NCI-H526 (cell line): ENCODE results near the gene LRAT.
A peak's percentile ranks its signal among the peaks of the same experiment; 100 is the strongest.
"Not testable (repeated sequence)": the region's sequence is repeated elsewhere in the genome, so short reads cannot be mapped to it uniquely, and the experiment has no call there.

Experiments
- DNase-seq, 2 experiments: peaks; one replicate each; lab custom pipeline; 2025; lab: John Stamatoyannopoulos, UW

LRAT gene

DNA sequence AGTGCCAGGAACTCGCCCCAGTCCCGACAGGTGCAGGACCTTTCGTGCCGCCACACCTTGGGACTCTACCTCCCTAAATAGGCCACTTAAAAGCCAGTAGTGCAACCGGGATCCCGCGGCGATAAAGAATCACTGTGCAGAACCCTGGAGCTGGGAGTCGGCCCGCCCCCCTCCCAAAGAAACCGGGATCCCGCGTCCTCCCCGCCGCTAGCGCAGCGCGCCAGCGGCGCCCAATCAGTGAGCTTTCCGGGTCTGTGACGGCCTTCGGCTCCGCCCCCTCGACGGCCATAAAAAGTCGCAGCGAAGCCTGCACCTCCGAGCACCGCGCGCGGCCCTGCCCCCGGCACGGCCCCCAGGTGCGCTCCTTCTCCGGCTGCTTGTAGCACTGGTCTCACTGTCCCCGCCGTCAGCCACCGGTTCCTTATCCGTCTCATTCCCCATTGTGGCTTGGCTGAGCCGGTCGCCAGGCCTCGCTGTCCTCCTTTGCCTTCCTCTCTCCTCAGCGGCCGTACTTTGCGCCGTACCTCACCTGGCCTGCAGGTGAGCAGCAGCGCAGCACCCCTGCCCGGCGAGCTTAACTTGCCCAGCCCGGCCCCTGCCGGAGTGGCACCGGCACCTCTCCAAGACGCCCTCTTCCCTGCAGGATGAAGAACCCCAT lies at the start of gene LRAT:
LRAT (plus strand) TSS at position 318 of the 658 bp plus-strand sequence; CDS start at position 645, 327 bp downstream.
- peak; percentile 74 to 94 for DNase-seq

DNA sequence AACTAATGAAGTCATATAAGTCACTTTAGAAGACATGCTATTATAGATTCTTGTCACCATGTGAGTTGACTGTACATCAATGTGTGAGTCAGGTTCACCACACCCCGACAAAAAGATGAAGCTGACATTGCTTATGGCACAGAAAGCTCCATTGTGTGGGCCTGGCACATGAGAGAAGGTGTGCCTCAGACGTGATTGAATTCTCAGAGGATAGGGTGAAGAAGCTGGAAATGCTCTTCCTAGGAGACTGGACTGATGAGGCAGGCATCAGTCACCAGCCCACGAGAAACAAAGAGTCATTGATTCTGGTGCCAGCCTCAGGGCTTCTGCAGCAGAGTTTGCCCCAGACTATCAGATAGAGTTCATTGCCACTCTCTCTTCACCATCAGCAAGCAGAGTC lies 35.9 kb upstream of the LRAT start:
- peak in 1 of 2 experiments; percentile 7 for DNase-seq

DNA sequence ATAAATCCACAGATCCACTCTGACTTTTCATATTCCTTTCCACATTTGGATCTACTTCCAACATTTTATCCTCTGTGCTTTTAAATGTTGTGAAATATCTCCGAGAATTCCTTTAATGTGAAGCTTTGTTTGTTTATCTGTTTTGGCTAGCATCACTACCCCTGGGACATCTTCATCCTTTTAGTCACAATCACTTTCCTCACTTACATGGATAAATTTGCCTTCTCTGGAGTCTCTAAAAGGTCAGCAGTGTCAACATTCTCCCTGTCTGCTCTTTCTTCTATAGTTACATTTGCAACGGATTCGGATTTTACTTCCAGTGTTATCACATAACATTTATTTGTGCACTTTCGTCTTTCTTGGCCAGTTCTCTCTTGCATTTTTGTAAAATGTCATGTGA lies 34.2 kb upstream of the LRAT start:
- no peak for DNase-seq

DNA sequence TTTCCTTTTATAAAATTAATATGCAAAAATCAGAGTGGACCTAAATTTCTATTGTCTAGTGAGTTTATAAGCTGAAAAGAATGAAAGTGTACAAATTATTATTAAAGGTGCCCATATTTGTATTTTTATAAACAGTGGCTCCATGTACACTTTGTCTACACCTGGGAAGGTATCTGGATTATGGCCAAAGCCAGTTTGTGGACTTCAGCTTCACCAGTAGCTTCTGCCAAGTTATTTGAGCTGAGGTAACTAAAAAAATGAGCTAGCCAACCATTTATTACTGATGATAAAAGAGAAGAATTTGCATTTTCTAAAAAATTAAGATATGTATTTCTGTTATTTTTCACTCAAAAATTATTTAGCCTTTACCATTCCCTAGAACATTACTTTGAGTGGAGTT lies 32.3 kb upstream of the LRAT start:
- DNase-seq: no peak

DNA sequence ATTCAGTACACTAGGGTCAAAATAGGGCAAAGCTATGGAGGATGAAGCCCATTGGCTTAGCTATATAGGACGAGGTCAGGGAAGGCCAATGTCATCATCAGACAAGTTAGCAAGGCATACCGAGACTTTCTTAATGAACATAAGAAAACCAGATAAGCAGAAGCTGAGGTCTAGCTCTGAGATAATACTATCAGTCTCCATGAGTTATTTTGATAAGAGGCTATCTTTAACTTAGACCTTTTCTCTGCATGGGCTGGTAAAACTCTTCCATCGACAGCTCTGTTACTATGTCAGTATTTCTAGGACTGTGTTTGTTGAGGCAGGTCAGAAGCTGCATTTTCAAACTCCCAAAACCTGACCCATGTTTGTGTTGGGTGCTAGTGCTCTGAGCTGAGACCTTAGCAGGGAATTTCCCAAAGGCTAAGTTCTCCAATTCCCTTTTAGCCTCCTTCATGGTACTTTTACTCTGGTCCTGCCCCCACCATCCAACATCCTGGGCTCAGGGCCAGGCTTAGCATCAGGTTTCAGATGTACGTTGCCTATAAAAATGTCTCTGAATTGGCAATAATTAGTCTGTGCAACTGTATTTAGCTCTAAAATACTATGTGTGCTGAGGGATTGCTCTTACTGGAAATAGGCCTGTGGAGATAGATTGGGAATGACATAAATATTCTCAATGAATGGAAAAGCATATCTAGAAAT lies 29.3 kb upstream of the LRAT start:
- DNase-seq: no peak

DNA sequence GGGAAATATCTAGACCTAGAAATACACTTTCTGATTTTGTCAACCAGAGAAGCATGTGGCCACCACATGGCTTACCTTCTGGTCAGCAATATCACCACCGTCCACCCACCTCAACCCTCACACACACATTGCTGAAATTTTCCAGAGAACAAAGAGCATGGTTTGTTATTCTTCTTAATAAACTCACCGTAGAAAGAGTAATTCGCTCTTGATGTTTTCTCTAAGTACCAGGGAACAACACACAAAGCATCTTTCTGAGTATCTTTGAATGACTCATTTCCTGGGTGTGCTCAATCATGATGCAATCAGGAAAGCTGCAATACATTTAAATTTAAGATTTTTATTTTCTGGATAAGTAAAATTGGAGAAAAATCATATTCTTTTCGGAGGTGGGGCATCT lies 24.7 kb upstream of the LRAT start:
- DNase-seq: no peak

DNA sequence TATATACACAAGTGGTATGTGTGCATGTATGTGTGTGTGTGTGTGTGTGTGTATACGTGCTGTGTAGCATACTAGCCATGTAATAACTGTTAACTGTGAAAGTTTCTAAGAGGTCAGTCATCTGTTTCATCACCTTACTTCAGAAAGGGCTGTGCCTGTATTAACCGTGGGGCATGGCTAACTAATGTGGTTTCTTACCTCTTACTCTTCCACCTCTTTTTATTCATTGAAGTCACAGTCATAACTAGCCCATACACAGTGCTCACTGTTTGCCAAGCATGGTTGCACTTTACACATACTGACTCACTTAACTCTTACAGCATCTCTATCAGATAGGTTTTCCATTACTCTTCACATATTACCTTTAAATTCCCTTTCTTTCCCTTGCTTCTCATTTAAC lies 23.7 kb upstream of the LRAT start:
- DNase-seq: no peak

DNA sequence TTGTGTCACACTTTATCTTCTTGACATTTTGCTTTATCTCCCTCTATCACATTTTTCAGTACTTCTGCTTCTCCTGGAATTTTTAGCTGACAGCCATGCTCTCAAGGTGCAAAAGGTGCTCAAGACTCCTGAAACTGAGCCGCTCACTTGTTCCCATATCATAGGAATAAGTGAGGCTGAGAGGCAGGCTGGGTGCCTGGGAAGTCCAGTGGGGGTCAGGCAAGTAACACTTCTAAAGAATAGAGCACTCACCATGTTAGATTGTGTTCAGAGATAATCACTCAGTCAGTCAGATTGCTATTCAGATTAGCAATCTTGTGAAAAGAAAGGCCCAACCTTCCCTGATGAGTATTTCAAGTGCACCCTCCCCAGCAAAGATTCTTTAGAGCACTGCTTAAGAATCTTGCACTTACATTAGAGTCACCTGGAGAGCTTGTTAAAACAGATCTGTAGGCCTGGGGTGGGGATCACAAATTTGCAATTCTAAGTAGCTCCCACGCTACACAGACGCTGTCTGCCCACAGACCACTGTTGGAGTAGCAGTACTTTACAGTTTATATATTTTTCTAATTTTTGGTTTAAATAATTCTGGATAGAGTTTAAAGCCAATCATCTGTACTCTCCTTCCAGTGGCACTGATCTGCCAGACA lies 23.1 kb upstream of the LRAT start:
- peak; percentile 10 to 50 for DNase-seq

DNA sequence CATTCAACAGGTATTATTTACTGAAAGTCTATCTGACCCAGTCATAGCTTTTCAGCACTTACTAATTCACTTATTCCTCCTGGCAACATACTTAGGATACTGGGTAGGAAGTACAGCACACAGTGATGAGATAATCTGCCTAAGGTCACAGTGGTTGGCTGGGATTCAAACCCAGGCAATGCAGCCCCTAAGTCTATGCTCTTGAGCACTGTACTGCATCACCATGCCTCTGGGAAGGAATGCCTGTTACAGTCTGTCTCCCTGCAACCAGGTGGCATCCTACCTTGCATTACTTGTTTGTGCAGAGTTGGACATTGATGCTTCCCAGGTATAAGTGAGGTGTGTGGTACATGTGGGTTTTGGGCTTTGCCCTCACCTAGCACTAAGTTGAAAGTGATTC lies 21.5 kb upstream of the LRAT start:
- DNase-seq: no peak

DNA sequence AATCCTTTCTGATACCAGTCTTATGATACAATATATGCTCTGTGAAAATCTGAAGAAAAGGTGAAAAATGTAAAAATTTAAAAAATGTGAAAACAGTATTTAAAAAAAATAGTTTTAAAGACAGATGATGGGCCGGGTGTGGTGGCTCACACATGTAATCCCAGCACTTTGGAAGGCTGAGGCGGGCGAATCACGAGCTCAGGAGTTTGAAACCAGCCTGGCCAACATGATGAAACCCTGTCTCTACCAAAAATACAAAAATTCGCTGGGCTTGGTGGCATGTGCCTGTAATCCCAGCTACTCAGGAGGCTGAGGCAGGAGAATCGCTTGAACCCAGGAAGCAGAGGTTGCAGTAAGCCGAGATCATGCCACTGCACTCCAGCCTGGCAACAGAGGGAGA lies 20.2 kb upstream of the LRAT start:
- DNase-seq: not testable (repeated sequence)

DNA sequence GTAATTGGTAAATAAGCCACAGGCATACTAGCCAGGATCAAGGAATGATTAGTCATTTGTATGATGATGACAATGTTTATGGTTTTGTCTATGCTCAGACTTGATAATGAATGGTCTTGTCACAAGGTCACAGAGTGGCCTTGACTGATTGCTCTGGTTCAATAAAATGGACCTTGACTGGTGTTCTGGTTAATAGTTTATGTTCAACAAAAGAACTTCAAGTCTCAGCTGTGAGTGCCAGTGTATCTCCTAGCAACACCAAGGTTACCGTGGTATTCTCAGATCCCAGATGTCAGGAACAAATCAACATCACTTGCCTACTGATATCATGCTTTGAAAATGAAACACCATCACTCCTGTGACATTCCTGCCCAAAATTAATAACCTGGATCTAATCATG lies 16.3 kb upstream of the LRAT start:
- DNase-seq: no peak

DNA sequence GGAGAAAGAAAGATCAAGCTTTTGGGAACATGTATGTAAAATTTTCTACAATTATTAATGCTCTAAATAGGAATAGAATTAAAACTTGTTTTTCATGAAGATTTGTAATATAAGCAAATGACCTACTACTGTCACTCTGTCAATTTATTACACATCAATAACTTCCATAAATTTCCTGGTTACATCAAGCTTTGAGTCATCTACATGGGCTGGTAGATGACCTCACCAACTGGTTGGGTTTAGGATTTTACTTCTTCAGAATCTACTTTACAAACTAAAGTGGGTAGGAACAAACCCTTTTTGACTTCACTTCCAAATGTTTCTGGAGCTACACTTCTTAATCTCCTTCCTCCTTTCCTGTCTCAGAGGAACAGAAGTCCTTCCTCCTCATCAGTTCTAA lies 12.0 kb upstream of the LRAT start:
- no peak for DNase-seq

DNA sequence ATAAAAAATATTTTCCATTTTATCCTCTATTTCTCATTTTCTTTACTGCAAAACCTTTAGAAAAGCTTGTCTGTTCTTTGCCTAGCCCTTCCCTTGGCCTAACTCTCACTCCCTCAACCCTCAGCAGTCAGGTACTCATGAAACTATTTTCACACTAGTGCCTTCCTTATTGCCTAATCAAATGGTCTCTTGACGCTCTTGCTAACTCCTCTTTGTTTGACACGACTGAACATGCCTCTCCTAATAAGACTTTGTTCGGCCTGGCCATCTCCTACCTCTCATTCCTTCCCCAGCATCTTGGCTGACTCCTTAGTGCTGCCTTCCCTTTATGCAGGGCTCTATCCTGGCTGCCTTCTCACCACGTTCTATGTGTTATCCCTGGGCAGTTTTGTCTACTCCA lies 11.1 kb upstream of the LRAT start:
- DNase-seq: no peak

DNA sequence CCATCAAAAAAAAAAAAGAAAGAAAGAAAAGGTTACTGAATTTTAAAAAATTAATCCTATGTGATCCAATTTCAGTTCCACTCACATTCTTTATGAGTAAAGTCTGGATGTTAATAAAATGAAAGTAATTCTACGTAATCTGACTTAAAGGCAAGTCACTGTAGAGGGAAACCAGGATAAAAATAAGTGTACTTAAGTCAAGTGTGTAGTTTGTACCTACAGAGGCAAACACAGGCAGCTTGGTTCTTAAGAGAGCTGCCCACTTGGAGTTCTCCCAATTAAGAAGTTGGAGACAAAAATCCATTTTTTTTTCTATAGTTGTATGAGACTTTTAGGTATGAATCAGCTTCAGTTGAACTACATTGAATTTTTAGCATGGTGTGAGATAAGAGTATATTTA lies 7.0 kb upstream of the LRAT start:
- no peak for DNase-seq

DNA sequence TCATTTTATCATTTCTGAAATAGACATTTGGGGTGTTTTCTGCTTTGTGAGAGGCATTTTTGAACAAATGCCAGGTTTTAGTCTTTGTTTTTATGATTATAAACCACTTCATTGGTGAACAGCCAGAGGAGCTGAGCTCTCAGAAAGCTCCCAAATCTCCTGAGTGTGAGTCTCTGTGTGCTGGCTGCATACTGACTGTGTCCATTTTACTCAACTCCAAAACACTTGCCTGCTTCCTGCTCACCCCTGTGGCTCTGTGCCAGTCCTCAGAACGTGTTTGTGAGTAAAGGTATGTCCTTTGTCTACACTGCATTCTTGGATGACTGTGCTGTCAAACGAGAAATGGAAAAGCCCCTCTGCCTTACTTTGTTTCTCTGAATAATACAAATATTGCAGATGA lies 5.4 kb upstream of the LRAT start:
- no peak for DNase-seq

DNA sequence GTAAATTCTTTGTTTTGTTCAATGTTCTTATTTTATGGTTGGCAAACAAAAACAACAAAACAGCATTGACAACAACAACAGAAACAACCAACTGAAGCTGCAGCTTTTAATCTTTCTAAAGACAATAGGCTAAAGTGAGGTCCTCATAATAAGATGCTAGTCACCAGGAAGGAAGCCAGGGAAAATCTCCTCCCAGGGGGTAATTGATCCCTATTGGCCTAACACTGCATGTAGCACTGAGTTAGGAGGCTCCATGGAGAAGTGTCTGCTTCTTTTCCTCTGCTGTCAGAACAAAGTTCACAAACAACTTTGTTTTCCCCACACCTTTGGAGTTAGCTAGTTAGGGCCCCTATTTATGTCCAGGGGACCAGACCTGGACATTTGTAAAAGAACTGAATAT lies 4.7 kb upstream of the LRAT start:
- DNase-seq: no peak

DNA sequence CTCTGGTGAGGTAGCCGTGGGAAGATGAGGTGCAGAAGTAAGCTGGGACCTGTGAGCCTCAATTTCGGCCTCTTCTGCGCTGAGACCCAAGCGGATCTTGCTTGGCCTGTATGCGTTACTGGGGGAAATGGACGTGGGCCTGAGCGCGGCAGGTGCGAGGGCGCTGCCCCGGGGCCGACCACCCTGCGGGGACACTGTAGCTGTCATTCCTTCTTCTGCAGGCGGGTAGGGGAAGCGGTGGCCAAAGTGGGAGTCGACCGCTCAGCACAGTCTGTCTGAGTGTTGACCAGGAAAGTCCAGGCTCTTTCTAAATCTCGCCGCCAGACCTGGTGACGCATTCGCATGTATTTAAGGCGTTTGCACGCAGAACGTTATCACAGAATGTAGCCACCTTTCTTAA lies 3.3 kb upstream of the LRAT start:
- no peak for DNase-seq

DNA sequence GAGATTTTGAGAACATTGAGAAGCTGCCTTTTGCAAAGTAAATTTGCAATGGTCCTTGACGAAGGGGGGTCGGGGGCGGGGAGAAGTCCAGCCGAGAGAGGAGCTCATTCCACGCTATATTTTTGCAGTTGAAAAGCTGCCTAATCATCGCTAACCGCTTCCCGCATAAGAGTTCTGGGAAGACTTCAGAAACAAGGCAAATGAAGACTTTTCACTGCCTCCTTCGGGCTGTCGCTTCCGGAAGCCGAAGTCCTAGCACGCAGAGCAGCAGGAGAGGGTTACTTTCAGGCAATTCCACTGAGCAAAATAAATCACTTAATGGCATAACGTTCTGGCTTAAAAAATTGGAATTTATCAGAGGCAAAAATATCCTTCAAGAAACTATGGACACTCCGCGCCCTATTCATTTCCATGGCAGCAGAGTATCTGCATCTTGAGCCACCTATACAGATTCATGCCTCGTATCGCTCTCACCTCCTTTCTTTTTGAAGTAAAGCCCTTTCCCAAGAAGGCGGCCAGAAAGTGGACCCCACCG lies 2.6 kb upstream of the LRAT start:
- DNase-seq: no peak

DNA sequence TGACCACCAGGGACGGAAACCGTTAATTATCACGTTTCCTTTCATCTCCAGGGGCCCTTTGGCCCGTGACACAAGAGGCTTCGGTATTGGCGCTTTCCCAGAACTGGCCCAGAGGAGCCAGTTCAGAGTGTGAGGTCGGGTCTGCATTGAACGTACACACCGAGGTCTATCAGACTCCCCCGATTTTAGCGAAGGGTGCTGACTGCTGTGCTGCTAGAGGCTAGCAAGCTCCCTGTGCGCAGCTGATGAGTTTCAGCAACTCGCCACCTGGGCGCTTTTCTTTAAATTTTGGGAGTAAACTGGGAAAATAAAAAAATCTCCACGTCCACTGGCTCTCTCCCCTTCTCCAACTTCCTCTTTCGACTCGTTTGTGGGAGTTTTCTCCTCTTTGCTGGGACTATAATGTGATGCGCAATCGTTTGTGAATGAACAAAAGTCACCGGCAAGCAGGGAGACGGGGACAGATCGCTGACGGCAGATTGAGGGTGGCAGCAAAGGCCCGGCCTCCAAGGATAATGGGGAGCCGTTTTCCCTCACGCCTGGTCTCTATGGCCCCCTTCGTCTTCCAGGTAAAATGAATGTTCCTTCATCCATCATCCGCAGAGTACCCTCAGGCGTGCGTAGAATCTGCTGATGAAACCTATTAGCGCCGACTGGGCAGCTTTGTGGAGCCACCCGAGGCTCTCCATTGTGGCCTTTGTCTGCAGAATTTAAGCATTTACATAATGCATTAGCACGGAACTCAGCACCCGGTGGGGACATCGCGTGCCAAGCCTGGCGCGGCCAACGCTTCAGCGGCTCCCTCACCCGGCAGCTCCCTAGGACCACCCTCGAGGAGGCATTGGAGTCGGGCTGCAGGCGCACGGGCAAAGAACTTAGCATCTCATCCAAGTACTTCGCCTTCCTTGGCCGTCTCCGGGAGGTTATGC lies 1.6 kb upstream of the LRAT start:
- peak in 1 of 2 experiments; percentile 12 for DNase-seq

DNA sequence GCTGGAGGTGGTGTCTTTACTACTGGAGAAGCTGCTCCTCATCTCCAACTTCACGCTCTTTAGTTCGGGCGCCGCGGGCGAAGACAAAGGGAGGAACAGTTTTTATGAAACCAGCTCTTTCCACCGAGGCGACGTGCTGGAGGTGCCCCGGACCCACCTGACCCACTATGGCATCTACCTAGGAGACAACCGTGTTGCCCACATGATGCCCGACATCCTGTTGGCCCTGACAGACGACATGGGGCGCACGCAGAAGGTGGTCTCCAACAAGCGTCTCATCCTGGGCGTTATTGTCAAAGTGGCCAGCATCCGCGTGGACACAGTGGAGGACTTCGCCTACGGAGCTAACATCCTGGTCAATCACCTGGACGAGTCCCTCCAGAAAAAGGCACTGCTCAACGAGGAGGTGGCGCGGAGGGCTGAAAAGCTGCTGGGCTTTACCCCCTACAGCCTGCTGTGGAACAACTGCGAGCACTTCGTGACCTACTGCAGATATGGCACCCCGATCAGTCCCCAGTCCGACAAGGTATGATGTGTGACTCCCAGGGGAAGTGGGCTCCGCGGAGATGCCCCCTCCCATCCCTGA lies 634 bp downstream of the LRAT start:
- peak in 1 of 2 experiments; percentile 64 for DNase-seq

DNA sequence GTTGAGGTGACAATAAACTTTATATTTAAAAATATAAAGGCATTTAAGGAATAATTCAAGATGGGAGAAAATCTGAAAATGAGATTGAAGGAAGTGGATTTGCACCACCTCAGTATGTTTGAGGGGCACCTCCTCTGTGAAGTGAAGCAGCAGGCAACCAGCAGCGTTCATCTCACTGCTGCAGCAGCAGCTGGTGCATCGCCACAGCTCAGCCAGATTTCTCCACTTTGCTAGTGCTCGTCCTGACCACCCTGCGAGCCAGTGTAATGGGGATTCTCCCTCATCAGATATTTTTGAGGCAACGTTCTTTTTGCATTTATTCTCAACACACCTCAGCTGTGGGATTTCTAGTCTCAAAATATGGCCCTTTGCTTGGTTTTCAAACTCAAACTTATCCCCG lies 13.9 kb downstream of the LRAT start:
- DNase-seq: no peak

DNA sequence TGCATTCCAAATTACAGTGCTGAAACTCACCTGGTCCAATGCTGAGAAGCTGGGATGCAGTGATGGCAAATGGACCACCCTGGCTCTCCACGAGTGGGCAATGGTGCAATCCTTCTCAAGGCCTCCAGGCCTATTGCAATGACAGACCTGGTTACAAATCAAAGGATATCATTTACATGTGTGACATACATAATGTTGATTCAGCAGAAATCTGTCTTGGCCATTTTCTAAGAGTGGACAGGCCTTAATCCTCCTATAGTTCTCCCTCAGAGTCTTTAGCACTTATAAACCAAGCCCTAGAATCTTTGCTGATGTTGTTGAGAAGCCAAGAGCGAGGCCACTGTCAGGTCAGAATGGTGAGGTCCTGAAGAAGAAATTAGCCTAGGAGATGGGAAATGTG lies 17.1 kb downstream of the LRAT start:
- DNase-seq: no peak
